Ramos (cell line): ENCODE results near the gene FAM114A1.
"Not testable (repeated sequence)": the region's sequence is repeated elsewhere in the genome, so short reads cannot be mapped to it uniquely, and the experiment has no call there.

ENCODE experiments used
- in situ Hi-C: fragments of 300-500 bp; cut with MboI; formaldehyde crosslinking; loops from one replicate; pipeline ENCODE4 v1.14.3; 2022; ENCODE audit warnings: low sequenced_read_pairs; ENCODE audit not compliant: unreplicated experiment

FAM114A1 gene

DNA sequence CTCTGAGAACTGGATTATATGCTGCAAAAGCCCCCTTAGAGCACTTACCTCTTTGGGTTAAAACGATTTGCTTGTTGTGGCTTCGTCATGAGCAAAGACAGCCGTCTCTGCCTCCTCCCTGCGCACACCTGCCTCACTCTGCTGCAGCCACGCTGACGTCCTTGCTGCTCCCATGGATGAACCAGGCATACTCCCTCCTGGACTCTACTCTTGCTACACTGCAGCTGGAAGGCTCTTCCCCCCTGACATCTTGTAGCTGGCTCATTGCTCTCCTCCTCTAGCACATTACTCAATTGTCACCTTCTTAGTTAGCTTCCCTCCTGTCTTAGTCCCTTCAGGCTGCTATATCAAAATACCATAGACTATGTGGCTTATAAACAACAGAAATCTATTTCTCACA, 59.3 kb downstream of the FAM114A1 start:
- in situ Hi-C loops = no loop called here

DNA sequence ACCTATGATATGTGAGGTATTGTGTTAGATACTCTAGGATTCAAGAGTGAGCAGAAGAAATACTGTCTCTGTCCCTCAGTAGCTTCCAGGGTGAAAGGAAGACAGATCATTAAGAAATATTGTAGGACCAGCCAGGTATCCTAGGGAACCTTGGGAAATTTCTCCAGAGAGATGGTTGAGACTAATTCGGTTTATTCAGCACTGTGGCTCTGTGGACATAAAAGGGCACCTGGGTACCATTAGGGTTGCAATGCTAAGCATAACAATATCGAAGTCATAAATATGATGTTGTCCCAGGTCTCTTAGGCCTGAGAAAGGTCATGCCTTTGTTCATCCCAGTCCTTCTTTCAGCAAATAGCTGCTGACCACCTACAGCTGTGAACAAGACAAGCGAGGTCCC, 61.0 kb downstream of the FAM114A1 start:
- in situ Hi-C loops = no loop called here

DNA sequence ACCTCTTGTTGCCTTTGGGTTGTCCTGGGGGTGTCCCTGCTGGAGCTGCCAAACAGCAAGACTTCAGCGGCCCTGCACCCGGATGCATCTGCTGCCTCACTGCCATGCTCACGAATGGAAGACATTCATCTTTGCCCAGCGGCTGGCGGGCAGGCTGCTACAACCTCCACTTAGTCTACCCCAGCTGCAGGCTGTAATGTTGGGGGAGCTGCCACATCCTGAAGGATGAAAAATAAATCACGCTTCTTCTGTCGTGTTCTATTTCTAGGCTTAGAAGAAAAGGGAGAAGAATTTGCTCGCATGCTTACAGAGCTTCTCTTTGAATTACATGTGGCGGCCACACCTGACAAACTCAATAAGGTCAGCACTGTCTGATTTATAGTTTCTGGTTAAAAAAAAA, 61.4 kb downstream of the FAM114A1 start:
- in situ Hi-C loops = no loop called here

DNA sequence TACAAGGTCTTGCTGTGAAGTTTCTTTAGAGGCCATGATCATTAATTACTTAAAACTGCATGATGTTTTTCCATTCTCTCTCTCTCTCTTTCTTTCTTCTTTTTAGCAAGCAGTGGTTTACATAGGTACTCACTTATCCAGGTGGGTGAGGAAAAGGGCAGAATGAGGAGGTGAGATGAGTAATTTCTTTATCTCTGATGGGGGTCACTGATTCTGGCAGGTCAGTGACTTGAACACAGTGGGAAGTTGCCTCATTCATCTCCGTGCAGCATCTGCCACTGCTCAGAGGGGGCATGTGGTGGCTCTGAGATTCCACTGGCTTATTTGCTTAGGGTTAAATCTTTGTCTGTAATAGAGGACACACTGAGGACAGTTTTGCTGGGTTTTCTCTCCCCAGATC, 62.6 kb downstream of the FAM114A1 start:
- in situ Hi-C loops = no loop called here

DNA sequence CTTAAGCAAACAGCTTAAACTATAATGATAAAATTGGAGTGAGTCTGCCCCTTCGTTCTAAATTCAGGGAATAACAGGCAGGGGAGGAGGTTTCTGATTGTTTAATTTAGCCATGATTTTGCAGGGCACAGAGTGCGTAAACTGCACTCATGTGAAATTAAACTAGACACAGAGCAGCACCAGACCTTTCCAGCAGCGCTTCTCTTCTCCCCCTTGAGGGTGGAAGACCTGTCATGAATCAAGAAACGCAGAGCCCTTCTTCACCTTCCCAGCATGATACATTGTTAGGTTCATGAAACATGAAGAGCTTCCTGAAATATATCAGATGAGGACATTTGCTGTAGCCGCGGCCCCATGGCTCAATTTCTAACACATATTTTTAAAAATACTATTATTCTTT, 63.1 kb downstream of the FAM114A1 start:
- in situ Hi-C loops = no loop called here

DNA sequence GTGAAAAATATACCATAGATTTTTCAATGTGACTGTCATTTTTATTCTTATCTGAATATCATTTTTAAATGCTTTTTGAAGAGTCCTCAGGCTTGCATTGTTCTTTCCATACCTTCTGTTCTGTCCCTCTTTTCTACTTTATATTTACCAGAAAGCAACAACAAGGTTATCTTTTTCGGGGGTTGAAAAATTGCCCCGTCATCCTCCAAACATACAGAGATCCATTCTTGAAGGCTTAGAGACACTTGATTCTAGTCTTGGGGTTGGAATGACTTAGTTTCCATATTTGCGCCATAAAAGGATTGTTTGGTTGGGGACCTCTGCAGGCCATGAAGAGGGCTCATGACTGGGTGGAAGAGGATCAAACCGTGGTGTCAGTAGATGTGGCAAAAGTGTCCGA, 63.5 kb downstream of the FAM114A1 start:
- in situ Hi-C loops = no loop called here

DNA sequence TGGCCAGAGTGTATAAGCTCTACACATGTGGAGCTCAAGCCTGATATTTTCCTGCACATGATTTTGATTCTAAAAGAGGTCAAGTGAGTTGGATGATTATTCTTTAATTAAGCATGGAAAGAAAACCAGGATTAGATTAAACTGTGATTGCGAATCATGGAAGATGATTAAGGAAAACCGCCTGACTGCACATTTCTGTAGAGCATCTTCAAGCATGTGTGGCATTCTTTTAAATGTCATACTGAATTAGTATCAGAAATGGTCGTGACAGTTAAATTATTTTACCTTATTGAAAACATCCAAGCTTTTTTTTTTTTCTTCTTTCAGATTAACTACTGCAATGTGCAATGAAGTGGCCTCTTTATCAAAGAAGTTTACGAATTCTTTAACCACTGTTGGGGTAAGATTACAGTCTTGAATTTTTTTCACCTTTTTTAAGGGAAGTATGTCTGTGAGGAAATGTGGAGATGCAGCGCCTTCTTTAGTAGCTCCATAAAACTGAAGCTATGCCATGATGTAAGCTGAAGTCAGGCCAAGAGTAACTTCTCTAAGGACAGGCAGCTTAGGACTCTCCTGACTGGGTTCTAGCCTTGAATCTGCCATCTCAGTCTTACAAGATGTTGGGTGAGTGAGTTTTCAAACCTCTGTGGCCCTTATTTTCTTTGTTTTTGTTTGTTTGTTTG, 67.9 kb downstream of the FAM114A1 start:
- in situ Hi-C loops = no loop called here

DNA sequence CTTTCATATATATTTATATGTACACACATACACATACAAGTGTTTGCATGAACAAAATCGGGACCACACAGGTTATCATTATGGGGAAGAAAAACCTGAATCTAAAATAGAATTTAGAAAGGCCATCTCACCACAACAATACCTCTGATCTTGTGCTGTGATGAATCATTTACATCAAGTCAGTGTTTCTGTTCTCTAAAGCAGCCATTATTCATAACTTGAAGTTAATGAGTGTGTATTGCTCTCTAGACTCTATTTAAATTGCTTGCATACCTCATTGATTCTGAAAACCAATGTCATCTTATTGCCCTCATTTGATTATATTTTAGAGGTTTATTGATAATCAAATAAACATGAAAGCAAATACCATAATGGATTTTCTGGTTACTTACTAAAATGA, 71.6 kb downstream of the FAM114A1 start:
- in situ Hi-C loops = no loop called here

DNA sequence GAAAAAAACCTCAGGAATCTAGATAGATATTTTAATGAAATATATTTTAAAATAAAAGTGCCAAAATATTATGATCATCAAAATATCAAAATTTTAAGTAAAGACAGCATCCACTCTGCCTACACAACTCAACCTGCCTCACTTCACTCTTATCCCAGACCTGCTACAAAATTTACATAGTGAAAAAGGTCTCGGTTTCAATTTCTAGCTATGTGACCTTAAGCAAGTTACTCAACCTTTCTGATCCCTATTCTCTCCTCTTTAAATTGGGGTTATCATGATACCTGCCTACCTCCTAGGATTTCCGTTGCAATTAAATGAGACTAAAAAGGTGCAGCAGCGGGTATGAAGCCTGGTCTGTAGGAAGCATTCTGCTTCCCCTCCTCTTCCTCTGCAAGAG, 72.9 kb downstream of the FAM114A1 start:
- in situ Hi-C loops = no loop called here

DNA sequence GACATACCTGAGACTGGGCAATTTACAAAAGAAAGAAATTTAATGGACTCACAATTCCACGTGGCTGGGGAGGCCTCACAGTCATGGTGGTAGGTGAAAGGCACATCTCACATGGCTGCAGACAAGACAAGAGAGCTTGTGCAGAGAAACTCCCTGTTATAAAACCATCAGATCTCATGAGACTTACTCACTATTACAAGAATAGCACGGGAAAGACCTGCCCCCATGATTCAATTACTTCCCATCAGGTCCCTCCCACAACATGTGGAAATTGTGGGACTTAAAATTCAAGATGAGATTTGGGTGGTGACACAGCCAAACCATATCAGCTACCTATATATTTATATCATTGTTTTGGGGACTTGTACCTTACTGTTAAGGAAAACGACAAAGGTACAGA, 74.3 kb downstream of the FAM114A1 start:
- in situ Hi-C loops = not testable (repeated sequence)

DNA sequence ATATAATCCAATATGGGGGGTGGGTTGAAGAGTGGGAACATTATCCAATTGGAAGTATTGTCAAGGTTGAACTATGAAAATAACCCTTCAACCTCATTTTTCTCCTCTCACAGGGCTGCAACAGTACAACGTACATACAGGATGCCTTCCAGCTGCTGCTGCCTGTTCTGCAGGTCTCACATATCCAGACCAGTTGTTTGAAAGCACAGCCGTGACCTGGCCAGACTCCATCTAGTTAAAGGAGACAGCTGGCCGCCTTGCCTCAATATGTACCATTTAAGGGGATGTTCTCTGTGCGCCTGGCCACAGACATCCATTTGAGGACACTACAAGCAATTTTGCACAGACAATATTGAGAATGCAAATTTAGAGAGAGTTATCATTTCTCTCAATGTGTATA, 75.7 kb downstream of the FAM114A1 start:
- in situ Hi-C loops = no loop called here

DNA sequence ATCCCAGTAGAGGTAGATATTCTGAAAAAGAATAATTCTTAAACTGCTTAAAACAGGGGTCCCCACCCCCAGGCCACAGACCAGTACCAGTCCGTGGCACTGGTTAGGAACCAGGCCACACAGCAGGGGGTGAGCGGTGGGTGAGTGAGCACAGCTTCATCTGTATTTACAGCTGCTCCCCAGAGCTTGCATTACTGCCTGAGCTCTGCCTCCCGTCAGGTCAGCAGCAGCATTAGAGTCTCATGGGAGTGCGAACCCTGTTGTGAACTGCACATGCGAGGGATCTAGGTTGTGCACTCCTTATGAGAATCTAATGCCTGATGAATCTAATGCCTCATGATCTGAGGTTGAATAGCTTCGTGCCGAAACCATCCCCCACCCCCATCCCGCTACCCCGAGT, 76.8 kb downstream of the FAM114A1 start:
- in situ Hi-C loops = no loop called here

DNA sequence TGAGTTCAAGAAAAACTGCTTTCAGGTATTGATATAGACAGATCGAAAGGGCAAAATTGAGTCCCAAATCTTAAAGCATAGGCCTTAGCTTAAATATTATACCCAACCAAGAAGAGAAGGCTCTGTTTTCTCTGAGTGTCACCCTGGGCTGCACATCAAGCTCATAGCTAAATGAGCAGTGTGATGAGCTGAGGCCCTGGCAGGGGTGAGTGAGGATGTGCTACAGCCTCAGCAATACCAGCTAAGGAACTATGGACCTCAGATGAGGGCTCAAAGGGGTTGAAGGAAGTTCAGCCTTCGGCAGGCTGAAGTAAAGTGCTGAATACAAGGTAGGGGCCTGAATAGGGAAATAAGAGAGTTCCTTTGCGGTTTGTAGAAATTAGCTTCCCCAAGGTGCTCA, 79.3 kb downstream of the FAM114A1 start:
- in situ Hi-C loops = no loop called here

DNA sequence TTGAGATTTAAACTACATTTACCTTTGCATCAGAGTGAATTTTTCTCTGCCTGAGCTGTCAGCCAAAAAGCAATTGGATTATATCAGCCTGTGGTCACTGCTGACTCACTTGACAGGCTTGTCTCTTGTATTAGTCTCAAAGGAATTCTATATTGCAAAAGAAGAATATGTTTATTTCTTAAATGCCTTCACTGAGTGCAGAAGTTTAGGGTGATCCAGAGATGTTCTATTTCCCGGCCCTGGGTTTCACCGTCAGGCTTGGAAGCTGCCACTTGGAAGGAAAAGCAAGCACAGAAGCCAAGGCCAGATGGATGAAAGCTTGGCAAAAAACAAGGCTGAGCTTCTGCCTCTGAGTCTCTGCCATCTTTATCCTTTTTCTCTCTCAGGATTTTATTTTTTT, 80.9 kb downstream of the FAM114A1 start:
- in situ Hi-C loops = no loop called here

DNA sequence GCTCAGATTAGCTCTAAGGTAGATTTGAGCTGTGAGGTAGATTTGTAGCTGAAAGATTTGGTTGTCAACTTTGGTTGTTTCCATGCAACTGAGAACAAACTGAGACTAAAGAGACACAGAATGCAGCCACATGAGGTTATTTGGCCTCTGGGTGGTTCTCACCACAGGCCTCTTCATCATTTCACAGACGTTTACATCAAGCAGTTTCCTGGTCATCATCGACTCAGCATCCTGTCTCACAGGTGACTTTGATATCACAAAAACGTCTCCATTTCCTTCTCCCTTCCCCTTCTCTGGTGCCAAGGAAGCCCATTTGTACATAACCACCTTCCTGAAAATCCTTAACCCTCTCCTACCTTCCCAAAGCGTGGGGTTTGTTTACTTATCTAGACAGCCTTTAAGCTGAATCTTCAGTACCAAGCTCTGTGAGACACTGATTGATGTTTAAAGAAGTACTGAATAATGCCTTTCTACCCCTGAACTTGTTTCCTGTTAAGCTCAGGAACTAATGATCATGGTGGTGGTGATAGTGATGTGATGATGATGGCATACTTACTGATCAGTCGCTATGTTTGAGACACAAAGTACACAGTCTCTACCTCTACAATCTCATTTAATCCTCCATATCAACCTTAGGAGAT, 81.9 kb downstream of the FAM114A1 start:
- in situ Hi-C loops = no loop called here

DNA sequence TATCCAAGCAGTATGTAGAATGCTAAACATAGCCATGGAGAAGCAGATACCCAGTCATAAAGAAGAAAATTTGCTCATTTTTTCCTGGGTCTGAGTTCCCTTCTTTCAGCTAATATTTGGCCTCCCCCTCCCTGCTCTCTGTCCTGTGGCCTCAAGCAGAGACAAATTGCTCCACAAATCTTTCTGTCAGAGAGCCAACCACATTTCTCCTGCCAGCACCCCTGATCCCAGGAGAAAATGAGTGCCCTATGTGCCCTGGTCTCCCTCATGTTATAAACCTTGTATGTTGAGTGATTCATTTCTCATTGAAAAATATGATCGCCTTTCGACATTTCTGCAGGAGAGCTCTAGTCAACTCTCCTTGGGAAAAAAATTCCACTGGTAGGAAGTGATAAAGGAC, 82.6 kb downstream of the FAM114A1 start:
- in situ Hi-C loops = no loop called here

DNA sequence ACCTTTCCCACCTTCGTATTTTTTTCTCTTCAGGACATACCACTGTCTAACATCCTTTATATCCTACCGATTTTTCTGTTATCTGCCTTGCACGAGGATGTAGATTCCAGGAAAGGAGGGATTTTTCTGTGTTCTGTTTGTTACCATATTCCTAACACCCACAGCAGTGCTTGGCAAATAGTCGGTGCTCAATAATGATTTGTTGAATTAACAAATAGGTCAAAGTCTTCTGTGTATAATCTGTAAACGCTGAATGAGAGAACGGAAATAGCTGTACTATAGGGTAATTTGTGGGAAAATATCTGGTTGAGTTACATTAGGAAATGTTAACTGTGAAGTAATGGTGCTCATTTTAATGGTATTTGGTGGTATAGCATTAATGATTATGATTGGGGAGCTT, 83.1 kb downstream of the FAM114A1 start:
- in situ Hi-C loops = no loop called here

DNA sequence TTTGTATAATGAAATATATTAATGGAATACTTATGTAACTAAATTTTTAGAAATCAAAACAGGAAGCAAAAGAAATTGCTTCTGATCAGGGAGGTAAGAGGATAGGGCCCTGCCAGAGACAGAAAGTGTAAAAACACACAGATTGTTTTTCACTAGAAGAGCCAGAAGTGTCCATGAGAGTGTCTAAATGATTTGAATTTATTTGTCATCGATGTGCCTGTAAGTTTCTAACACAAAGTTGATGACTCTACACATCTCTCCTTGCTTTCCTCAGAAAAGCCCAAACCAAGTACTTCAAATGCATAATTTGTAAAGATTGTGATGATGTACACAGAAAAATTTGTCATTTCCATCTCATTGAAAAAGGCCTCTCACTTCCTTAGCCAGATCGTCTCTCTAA, 84.0 kb downstream of the FAM114A1 start:
- in situ Hi-C loops = no loop called here

DNA sequence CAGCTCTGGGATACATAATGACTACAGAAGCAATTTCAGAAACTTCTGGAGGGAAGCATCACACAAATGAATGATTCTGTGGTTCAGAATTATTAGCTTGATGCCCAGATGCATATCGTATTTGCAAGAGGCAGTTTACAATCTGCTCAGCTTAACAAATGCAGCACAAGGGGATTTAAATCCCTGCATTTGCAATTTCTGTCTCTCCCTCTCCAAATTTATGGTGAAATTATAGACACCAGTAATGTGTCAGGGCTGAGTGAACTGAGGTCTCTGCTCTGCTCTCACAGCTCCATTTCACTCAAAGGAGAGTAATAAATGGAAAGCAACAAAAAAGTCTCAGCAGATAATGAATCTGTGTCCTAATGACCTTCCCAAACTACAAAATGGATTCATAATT, 84.4 kb downstream of the FAM114A1 start:
- in situ Hi-C loops = no loop called here

DNA sequence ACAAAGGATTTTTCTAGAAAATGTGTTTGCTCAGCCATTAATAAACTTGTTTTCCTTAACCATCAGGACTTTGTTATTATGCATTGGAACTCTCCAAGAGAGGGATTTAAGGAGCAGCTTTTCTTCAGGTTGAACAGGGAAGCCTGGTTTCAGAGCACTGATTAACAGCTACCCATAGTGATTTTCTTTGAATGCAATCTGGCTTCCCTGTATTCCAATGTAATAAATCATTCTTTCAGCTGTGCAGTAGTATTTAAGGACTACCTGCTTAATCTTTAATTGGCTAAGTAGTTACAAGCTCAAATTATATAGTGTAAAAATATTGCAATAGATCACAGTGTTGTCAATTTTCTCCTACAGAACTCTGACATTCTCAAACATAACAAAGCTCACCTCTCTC, 87.1 kb downstream of the FAM114A1 start:
- in situ Hi-C loops = no loop called here

DNA sequence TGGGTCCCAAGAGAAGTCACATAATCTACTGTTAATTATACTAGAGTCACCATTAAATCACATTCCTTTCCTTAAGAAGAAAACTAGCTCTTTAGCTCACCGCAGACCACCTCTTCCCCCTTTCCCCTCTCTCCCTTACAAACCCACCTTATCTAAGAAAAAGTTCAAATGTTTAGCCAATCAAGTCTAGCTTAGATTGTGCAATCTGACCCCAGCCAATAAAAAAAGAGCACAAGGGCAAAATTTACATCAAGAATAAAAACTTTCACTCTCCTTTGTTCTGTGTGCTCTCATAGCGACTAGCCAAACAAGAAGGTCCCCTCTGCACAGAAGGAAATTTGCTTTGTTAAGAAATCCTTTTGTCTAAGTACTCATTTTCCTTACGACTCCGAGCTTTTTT, 88.4 kb downstream of the FAM114A1 start:
- in situ Hi-C loops = no loop called here

DNA sequence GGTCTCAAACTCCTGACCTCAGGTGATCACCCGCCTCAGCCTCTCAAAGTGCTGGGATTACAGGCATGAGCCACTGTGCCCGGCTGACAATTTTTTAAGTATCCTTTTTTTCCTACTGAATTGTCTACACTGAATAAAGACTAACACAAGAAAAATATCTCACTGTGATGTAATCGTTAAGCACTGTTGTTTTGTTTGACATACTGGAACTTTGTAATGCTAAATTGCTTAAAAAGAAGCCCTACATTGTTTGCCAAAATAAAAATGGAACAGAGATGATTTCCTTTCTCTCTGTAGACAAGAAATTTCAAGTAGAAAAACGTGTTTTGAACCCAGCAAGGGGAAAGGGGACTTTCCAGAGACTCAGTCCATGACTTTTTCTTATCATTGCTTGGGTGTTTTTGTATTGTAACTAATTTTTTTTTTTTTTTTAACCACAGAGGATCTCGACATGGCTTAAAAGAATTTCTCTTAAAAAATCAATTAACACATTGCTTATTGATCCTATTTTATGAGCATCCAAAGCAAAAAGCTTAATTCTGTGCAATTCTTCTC, 89.7 kb downstream of the FAM114A1 start:
- in situ Hi-C loops = no loop called here
